ENCODE data around the gene CERS6.

The CERS6 gene

GRCh38 chr2:168781191-168781817 lies 325.2 kb downstream of the CERS6 start:
- Histone ChIP-seq H3K9me3 (ENCODE audit: control extremely low read depth in 1 of 5, control insufficient read depth in 4 of 5, insufficient read depth in 2 of 5, low read depth in 1 of 5, low read length in 4 of 5) (peaks cover 0 to 5% (median 3%) of the 10 kb centered on the region in 5 experiments), H3K4me1 (ENCODE audit: control extremely low read depth in 1 of 4, control insufficient read depth in 4 of 4, insufficient read depth in 4 of 4, low read length in 3 of 4) (peaks cover 0 to 4% (median 2%) of the 10 kb centered on the region in 4 experiments), H3K4me3 (ENCODE audit: control insufficient read depth in 1 of 7, extremely low read depth in 1 of 7, insufficient read depth in 4 of 7, low read depth in 2 of 7, low read length in 6 of 7) (no peak overlapping the region), H3K36me3 (ENCODE audit: control insufficient read depth in 4 of 4, insufficient read depth in 4 of 4, low read length in 3 of 4) (no peaks in the 10 kb centered on the region), H3K27ac (ENCODE audit: insufficient read depth in 1 of 2, low read depth in 1 of 2, low read length in 2 of 2, poor library complexity in 1 of 2, severe bottlenecking in 2 of 2) (no peak overlapping the region), H3K27me3 (replicated peaks in 2 of 5; ENCODE audit: control insufficient read depth in 4 of 5, insufficient read depth in 5 of 5, low read length in 4 of 5) (no peaks in the 10 kb centered on the region)
- DNase-seq = peak in 2 of 3 donors; percentile 35 to 59
- CTCF ChIA-PET = no interaction called here
- no CpG with 5 or more reads among the region's 2 CpGs for WGBS (ENCODE audit: insufficient coverage)
- POLR2A ChIA-PET = no interaction called here

GRCh38 chr2:168782271-168782670 lies 326.2 kb downstream of the CERS6 start:
- WGBS (ENCODE audit: insufficient coverage) = 96% methylated on average over 4 of the region's 4 CpGs
- ChIA-PET CTCF (no interaction called here), POLR2A (no interaction called here)
- no peak for DNase-seq
- Histone ChIP-seq H3K27me3 (replicated peaks in 2 of 5; ENCODE audit: control insufficient read depth in 4 of 5, insufficient read depth in 5 of 5, low read length in 4 of 5) (no peaks in the 10 kb centered on the region), H3K9me3 (ENCODE audit: control extremely low read depth in 1 of 5, control insufficient read depth in 4 of 5, insufficient read depth in 2 of 5, low read depth in 1 of 5, low read length in 4 of 5) (peaks cover 0 to 2% (median 0%) of the 10 kb centered on the region in 5 experiments), H3K4me1 (ENCODE audit: control extremely low read depth in 1 of 4, control insufficient read depth in 4 of 4, insufficient read depth in 4 of 4, low read length in 3 of 4) (peaks cover 0 to 4% (median 2%) of the 10 kb centered on the region in 4 experiments), H3K27ac (ENCODE audit: insufficient read depth in 1 of 2, low read depth in 1 of 2, low read length in 2 of 2, poor library complexity in 1 of 2, severe bottlenecking in 2 of 2) (no peak overlapping the region), H3K36me3 (ENCODE audit: control insufficient read depth in 4 of 4, insufficient read depth in 4 of 4, low read length in 3 of 4) (no peaks in the 10 kb centered on the region), H3K4me3 (ENCODE audit: control insufficient read depth in 1 of 7, extremely low read depth in 1 of 7, insufficient read depth in 4 of 7, low read depth in 2 of 7, low read length in 6 of 7) (no peak overlapping the region)

GRCh38 chr2:168784993-168785392 lies 328.9 kb downstream of the CERS6 start:
- H3K4me1 ChIP-seq (ENCODE audit: control extremely low read depth in 1 of 4, control insufficient read depth in 4 of 4, insufficient read depth in 4 of 4, low read length in 3 of 4) = peaks cover 0 to 4% (median 2%) of the 10 kb centered on the region in 4 experiments
- 96% methylated on average over 3 of the region's 3 CpGs for WGBS (ENCODE audit: insufficient coverage)

GRCh38 chr2:168787098-168787781 lies 331.2 kb downstream of the CERS6 start:
- H3K9me3 ChIP-seq (ENCODE audit: control extremely low read depth in 1 of 5, control insufficient read depth in 4 of 5, insufficient read depth in 2 of 5, low read depth in 1 of 5, low read length in 4 of 5) = no peaks in the 10 kb centered on the region
- ChIA-PET CTCF (interaction anchor here (0.9 kb wide), 1 partner anchor 9 kb away, joined by 3 read pairs; no protein-coding TSS in a partner anchor), POLR2A (no interaction called here)
- DNase-seq = no peak
- no peaks in the 10 kb centered on the region for H3K36me3 ChIP-seq (ENCODE audit: control insufficient read depth in 4 of 4, insufficient read depth in 4 of 4, low read length in 3 of 4)
- H3K4me1 ChIP-seq (ENCODE audit: control extremely low read depth in 1 of 4, control insufficient read depth in 4 of 4, insufficient read depth in 4 of 4, low read length in 3 of 4) = no peaks in the 10 kb centered on the region
- no peaks in the 10 kb centered on the region for H3K27me3 ChIP-seq (replicated peaks in 2 of 5; ENCODE audit: control insufficient read depth in 4 of 5, insufficient read depth in 5 of 5, low read length in 4 of 5)
- H3K4me3 ChIP-seq (ENCODE audit: control insufficient read depth in 1 of 7, extremely low read depth in 1 of 7, insufficient read depth in 4 of 7, low read depth in 2 of 7, low read length in 6 of 7) = no peak overlapping the region
- WGBS (ENCODE audit: insufficient coverage) = no CpG with 5 or more reads among the region's 3 CpGs
- no peak overlapping the region for H3K27ac ChIP-seq (ENCODE audit: insufficient read depth in 1 of 2, low read depth in 1 of 2, low read length in 2 of 2, poor library complexity in 1 of 2, severe bottlenecking in 2 of 2)

More at GRCh38 chr2:168784993-168785392, 328.9 kb downstream of the CERS6 start:
- H3K27ac ChIP-seq (ENCODE audit: insufficient read depth in 1 of 2, low read depth in 1 of 2, low read length in 2 of 2, poor library complexity in 1 of 2, severe bottlenecking in 2 of 2) = no peak overlapping the region
- no peaks in the 10 kb centered on the region for H3K27me3 ChIP-seq (replicated peaks in 2 of 5; ENCODE audit: control insufficient read depth in 4 of 5, insufficient read depth in 5 of 5, low read length in 4 of 5)
- H3K36me3 ChIP-seq (ENCODE audit: control insufficient read depth in 4 of 4, insufficient read depth in 4 of 4, low read length in 3 of 4) = no peaks in the 10 kb centered on the region
- ChIA-PET CTCF (interaction anchor here (1.0 to 1.1 kb wide), 2 partner anchors 12 to 25 kb away, joined by 3 to 4 read pairs; no protein-coding TSS in a partner anchor), POLR2A (no interaction called here)
- no peaks in the 10 kb centered on the region for H3K9me3 ChIP-seq (ENCODE audit: control extremely low read depth in 1 of 5, control insufficient read depth in 4 of 5, insufficient read depth in 2 of 5, low read depth in 1 of 5, low read length in 4 of 5)
- H3K4me3 ChIP-seq (ENCODE audit: control insufficient read depth in 1 of 7, extremely low read depth in 1 of 7, insufficient read depth in 4 of 7, low read depth in 2 of 7, low read length in 6 of 7) = no peak overlapping the region
- no peak for DNase-seq

- Histone ChIP-seq H3K4me3 (ENCODE audit: control insufficient read depth in 1 of 7, extremely low read depth in 1 of 7, insufficient read depth in 4 of 7, low read depth in 2 of 7, low read length in 6 of 7) (no peak overlapping the region), H3K36me3 (ENCODE audit: control insufficient read depth in 4 of 4, insufficient read depth in 4 of 4, low read length in 3 of 4) (no peaks in the 10 kb centered on the region), H3K27me3 (replicated peaks in 2 of 5; ENCODE audit: control insufficient read depth in 4 of 5, insufficient read depth in 5 of 5, low read length in 4 of 5) (no peaks in the 10 kb centered on the region), H3K9me3 (ENCODE audit: control extremely low read depth in 1 of 5, control insufficient read depth in 4 of 5, insufficient read depth in 2 of 5, low read depth in 1 of 5, low read length in 4 of 5) (no peaks in the 10 kb centered on the region), H3K27ac (ENCODE audit: insufficient read depth in 1 of 2, low read depth in 1 of 2, low read length in 2 of 2, poor library complexity in 1 of 2, severe bottlenecking in 2 of 2) (no peak overlapping the region), H3K4me1 (ENCODE audit: control extremely low read depth in 1 of 4, control insufficient read depth in 4 of 4, insufficient read depth in 4 of 4, low read length in 3 of 4) (no peaks in the 10 kb centered on the region)
- ChIA-PET POLR2A (no interaction called here), CTCF (interaction anchor here (0.9 to 1.0 kb wide), 2 partner anchors 10 to 14 kb away, joined by 3 read pairs; no protein-coding TSS in a partner anchor)
- WGBS (ENCODE audit: insufficient coverage) = 100% methylated on average over 1 of the region's 1 CpG
- DNase-seq = no peak
These were observed 331.8 kb downstream of the CERS6 start for GRCh38 chr2:168787782-168788376.

GRCh38 chr2:168789776-168790175 lies 333.7 kb downstream of the CERS6 start:
- no peaks in the 10 kb centered on the region for H3K9me3 ChIP-seq (ENCODE audit: control extremely low read depth in 1 of 5, control insufficient read depth in 4 of 5, insufficient read depth in 2 of 5, low read depth in 1 of 5, low read length in 4 of 5)
- 96% methylated on average over 5 of the region's 7 CpGs for WGBS (ENCODE audit: insufficient coverage)
- CTCF ChIA-PET = no interaction called here

More at GRCh38 chr2:168789776-168790175, 333.7 kb downstream of the CERS6 start:
- no peaks in the 10 kb centered on the region for H3K36me3 ChIP-seq (ENCODE audit: control insufficient read depth in 4 of 4, insufficient read depth in 4 of 4, low read length in 3 of 4)
- no peak for DNase-seq
- H3K27me3 ChIP-seq (replicated peaks in 2 of 5; ENCODE audit: control insufficient read depth in 4 of 5, insufficient read depth in 5 of 5, low read length in 4 of 5) = no peaks in the 10 kb centered on the region
- no peaks in the 10 kb centered on the region for H3K4me1 ChIP-seq (ENCODE audit: control extremely low read depth in 1 of 4, control insufficient read depth in 4 of 4, insufficient read depth in 4 of 4, low read length in 3 of 4)
- POLR2A ChIA-PET = interaction anchor here (0.6 kb wide), 1 partner anchor 32 kb away, joined by 3 read pairs; no protein-coding TSS in a partner anchor
- no peak overlapping the region for H3K4me3 ChIP-seq (ENCODE audit: control insufficient read depth in 1 of 7, extremely low read depth in 1 of 7, insufficient read depth in 4 of 7, low read depth in 2 of 7, low read length in 6 of 7)
- no peak overlapping the region for H3K27ac ChIP-seq (ENCODE audit: insufficient read depth in 1 of 2, low read depth in 1 of 2, low read length in 2 of 2, poor library complexity in 1 of 2, severe bottlenecking in 2 of 2)

All from common myeloid progenitor, CD34-positive (primary cell).